ENCODE results near the gene DNAJC7. TPM values are rescaled to one million over a fixed set of nuclear protein-coding genes. Genes with fewer than 3 reads are reported as not detected.

Gene DNAJC7
- total and polyA plus RNA-seq, 9 of the 15 experiments (the other 6 are each of a cell fraction or from before 2014, with no cell fraction given) = 85.8 to 262 (median 157) TPM

DNA sequence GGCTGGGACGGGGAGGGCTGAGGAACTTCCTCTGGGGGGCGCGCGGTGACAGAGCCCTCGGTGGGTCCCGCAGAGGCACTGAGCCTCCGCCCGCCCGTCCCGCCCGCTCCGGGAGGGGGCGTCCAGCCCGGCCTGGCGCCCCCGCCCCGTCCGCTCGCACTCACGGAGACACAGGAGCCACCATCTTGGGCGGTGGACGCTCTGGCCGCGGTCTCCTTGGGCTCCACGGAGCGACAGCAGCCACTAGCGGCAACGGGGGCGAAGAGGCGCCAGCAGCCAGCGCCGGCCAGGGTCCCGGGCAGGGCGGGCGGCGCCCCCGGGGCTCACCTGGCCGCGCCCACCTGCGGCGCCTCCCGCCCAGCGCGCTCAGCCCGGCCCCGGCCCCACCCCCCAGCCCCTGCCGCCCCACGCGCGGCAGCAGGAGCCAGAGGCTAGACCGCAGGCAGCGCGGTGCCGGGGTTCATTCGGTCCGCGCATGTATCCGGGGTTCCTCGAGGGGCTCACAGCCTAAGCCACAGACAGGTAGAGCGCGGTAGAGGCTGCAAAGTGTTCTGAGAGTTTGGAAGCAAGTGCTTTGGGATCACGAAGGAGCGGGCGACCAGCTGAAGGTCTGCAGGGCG lies 33.3 kb upstream of the DNAJC7 start, which contains the start of gene C17orf113 (continued):
- no peak for TF ChIP-seq ARID2 (IDR thresholded peaks at IDR 0.05)
- TF ChIP-seq, protein P1, sequence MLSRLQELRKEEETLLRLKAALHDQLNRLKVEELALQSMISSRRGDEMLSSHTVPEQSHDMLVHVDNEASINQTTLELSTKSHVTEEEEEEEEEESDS (CRISPR knock-in tag; IDR thresholded peaks at IDR 0.05) = no peak
- TF ChIP-seq NCOA2 (IDR thresholded peaks at IDR 0.05; ENCODE audit: partially characterized antibody in 2 of 2) = no peak

- CTCF ChIA-PET (ENCODE audit: low intra/inter-chr PET ratio) = no interaction called here
- ATAC-seq (peak; percentile 57), FAIRE-seq (peak; percentile 58)
Observed at GRCh38 chr17:42049834-42050392, 32.7 kb upstream of the DNAJC7 start.

More at GRCh38 chr17:42049834-42050392, 32.7 kb upstream of the DNAJC7 start:
- POLR2A ChIA-PET = interaction anchor here (0.7 to 1.4 kb wide), 3 partner anchors 9 to 26 kb away, joined by 3 to 4 read pairs (median 4); no protein-coding TSS in a partner anchor
- peak overlapping the region; percentile 56 to 91; a peak in 3 of 4 replicates for H3K9ac ChIP-seq (ENCODE audit: insufficient read depth in 1 of 2, low read depth in 2 of 2, low read length in 2 of 2)
- intact Hi-C loops (cut with micrococcal nuclease) (no loop called here), in situ Hi-C loops (cut with MboI) (no loop called here)
- peak overlapping the region; percentile 94 for H2AFZ ChIP-seq (ENCODE audit: low read depth, low read length)
- peak overlapping the region; percentile 52 for H3K4me3 ChIP-seq
- H3K36me3 ChIP-seq (ENCODE audit: control insufficient read depth, insufficient read depth, low read length) = no peaks in the 10 kb centered on the region
- BruUV-seq (replicated peaks) = no TSS peak
- no peak for DNase-seq (ENCODE audit: extremely low read depth in 1 of 4, low spot score in 3 of 4)
- H3K9me1 ChIP-seq (ENCODE audit: control insufficient read depth, insufficient read depth, low read length) = no peaks in the 10 kb centered on the region
- 0% methylated on average over 7 of the region's 7 CpGs for WGBS (ENCODE audit: insufficient coverage, low coverage, missing lambda C conversion rate)
- H3K27me3 ChIP-seq (ENCODE audit: control insufficient read depth in 2 of 2, insufficient read depth in 2 of 2, low read length in 2 of 2) = peaks cover 10 to 40% of the 10 kb centered on the region in 2 experiments; a peak in 4 of 5 replicates
- H3K79me2 ChIP-seq (ENCODE audit: control insufficient read depth, insufficient read depth, low read length) = no peaks in the 10 kb centered on the region
- TF ChIP-seq ZBTB40 (IDR thresholded peaks at IDR 0.05) (no peak), ZBTB40 (CRISPR knock-in tag; IDR thresholded peaks at IDR 0.05) (no peak), NRF1 (conservative IDR thresholded peaks at IDR 0.05 in 1 of 2, IDR thresholded peaks at IDR 0.05 in 1 of 2) (peak in 1 of 2 experiments; percentile 38; a peak in 1 of 4 replicates)
- TF ChIP-seq, protein P2, sequence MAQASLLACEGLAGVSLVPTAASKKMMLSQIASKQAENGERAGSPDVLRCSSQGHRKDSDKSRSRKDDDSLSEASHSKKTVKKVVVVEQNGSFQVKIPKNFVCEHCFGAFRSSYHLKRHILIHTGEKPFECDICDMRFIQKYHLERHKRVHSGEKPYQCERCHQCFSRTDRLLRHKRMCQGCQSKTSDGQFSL (CRISPR knock-in tag; IDR thresholded peaks at IDR 0.05) = no peak
- TF ChIP-seq, protein P2 (tag; IDR thresholded peaks at IDR 0.05) = 0 out of 4 replicates have a peak, but pooled peaks of 1 of the 2 experiments have one; percentile 25
- H3K4me1 ChIP-seq (replicated peaks in 1 of 2; ENCODE audit: control insufficient read depth in 2 of 2, insufficient read depth in 2 of 2, low read length in 2 of 2) = peaks cover 3 to 14% of the 10 kb centered on the region in 2 experiments; a peak in 3 of 5 replicates
- H3K27ac ChIP-seq (ENCODE audit: extremely low read depth, low read depth, low read length) = no peak overlapping the region
- H4K20me1 ChIP-seq (replicated peaks; ENCODE audit: control insufficient read depth, insufficient read depth, low read length) = no peaks in the 10 kb centered on the region
- no peaks in the 10 kb centered on the region for H3K9me3 ChIP-seq (replicated peaks; ENCODE audit: control insufficient read depth, insufficient read depth, low read depth, low read length)
- peak overlapping the region; percentile 74 for H3K4me2 ChIP-seq (ENCODE audit: insufficient read depth, low read length)
